Renal cortical epithelial cell (primary cell): ENCODE measurements around the gene RC3H2. TPM values are rescaled to one million over a fixed set of nuclear protein-coding genes. Genes with fewer than 3 reads are reported as not detected.
A peak's percentile ranks its signal among the peaks of the same experiment; 100 is the strongest.

ENCODE experiments used
- DNase-seq: peaks from one replicate; pipeline ENCODE4 v3.0.0-alpha.2; 2011; ENCODE audit warnings: low read depth
- total RNA-seq: library from RNA; depleted of rRNA; stranded (reverse); fragments of >200 nt; gene quantifications from 2 replicates; pipeline ENCODE4 v1.2.3, GENCODE V29; 2014

RC3H2 gene
- total RNA-seq, 1 donor from 2014 or later: 113 TPM

GRCh38 chr9:122800066-122801060 lies 104.8 kb downstream of the RC3H2 start, which contains the start of gene OR1K1:
OR1K1 (plus strand) TSS chr9:122800123; CDS start chr9:122800123, 0 bp downstream.
- no peak for DNase-seq

GRCh38 chr9:122797316-122798063 lies 107.7 kb downstream of the RC3H2 start:
- peak; percentile 11 for DNase-seq

Other genes with a start within 250 kb of the RC3H2 start
- gene OR1B1, start 247.7 kb downstream of the RC3H2 start, total RNA-seq: not detected in 2 replicates
- gene OR1L1, start 243.6 kb downstream of the RC3H2 start, total RNA-seq: not detected in 2 replicates
- not detected in 2 replicates for gene OR1L3, start 230.2 kb downstream of the RC3H2 start, total RNA-seq
- not detected in 2 replicates for gene OR1L4, start 181.4 kb downstream of the RC3H2 start, total RNA-seq
- gene OR1L6, start 163.1 kb downstream of the RC3H2 start, total RNA-seq: not detected in 2 replicates
- gene OR5C1, start 116.4 kb downstream of the RC3H2 start, total RNA-seq: not detected in 2 replicates
- not detected in 2 replicates for gene OR1K1, start 105.2 kb downstream of the RC3H2 start, total RNA-seq
- gene PDCL, start 76.8 kb downstream of the RC3H2 start, total RNA-seq: 51.9 and 53.7 TPM in 2 replicates
- gene ZBTB6, start 8.0 kb upstream of the RC3H2 start, total RNA-seq: 16.5 and 18.5 TPM in 2 replicates
- 3.3 and 11.6 TPM in 2 replicates for gene ZBTB26, start 26.2 kb upstream of the RC3H2 start, total RNA-seq
- gene RABGAP1, start 35.7 kb upstream of the RC3H2 start, total RNA-seq: 18.9 and 56.8 TPM in 2 replicates
- gene GPR21, start 128.3 kb upstream of the RC3H2 start, total RNA-seq: 0.50 TPM in 1 of 2 replicates, not detected in the other